Endothelial cell of umbilical vein (primary cell): ENCODE results near the gene TRAPPC8. TPM values are rescaled to one million over a fixed set of nuclear protein-coding genes. Genes with fewer than 3 reads are reported as not detected.

Source experiments
- BruUV-seq: library from RNA; stranded (reverse); fragments of 400-500 nt; replicated peaks from 2 replicates; lab custom pipeline; 2021; lab: Mats Ljungman, UMichigan
- CTCF ChIA-PET: fragments of 300-600, 350-600 bp; sonication (Branson Sonifier 250); formaldehyde crosslinking; loops from one replicate; lab custom pipeline; 2021; ENCODE audit warnings: antibody characterized with exemption, inconsistent platforms; lab: Charles Lee
- POLR2A ChIA-PET: fragments of 300-600, 350-600 bp; sonication (Branson Sonifier 250); formaldehyde crosslinking; loops from one replicate; lab custom pipeline; 2021; ENCODE audit warnings: antibody characterized with exemption, inconsistent platforms; lab: Charles Lee
- DNase-seq: peaks from one replicate; pipeline ENCODE4 v3.0.0-alpha.2; 2011; ENCODE audit warnings: low read depth, low spot score
- FAIRE-seq: peaks from 2 replicates; lab custom pipeline; 2011; peaks lifted over from hg19 to GRCh38; lab: Jason Lieb, UNC
- H2AFZ ChIP-seq: 2 replicates; pipeline ENCODE4 v1.6.0; 2012; ENCODE audit warnings: low read depth, low read length, control low read depth, inconsistent platforms
- H3K27ac ChIP-seq: 2 replicates; pipeline ENCODE4 v1.5.1; 2011; ENCODE audit warnings: low read depth, mild to moderate bottlenecking, control low read depth, low read length, moderate library complexity; ENCODE audit not compliant: insufficient read depth
- H3K27me3 ChIP-seq, 2 experiments: 2 replicates each; pipeline versions ENCODE4 v1.6.0 to v1.6.1; 2011; ENCODE audit warnings: low read length in 2 of 2, mixed read lengths in 1 of 2; ENCODE audit not compliant: control insufficient read depth in 2 of 2, insufficient read depth in 2 of 2
- H3K36me3 ChIP-seq, 2 experiments: 2 replicates in 1 of 2; 3 replicates in 1 of 2; pipeline ENCODE4 v1.5.1; 2011; ENCODE audit warnings: low read length in 2 of 2, mild to moderate bottlenecking in 1 of 2, moderate library complexity in 1 of 2; ENCODE audit not compliant: control insufficient read depth in 2 of 2, insufficient read depth in 2 of 2; ENCODE audit errors: extremely low read depth in 1 of 2
- H3K4me1 ChIP-seq: 3 replicates; pipeline ENCODE4 v1.5.1; 2011; ENCODE audit warnings: mild to moderate bottlenecking, low read length; ENCODE audit not compliant: control insufficient read depth, insufficient read depth; ENCODE audit errors: extremely low read depth
- H3K4me2 ChIP-seq: 2 replicates; pipeline ENCODE4 v1.6.1; 2011; ENCODE audit warnings: low read length, control low read depth, mixed read lengths; ENCODE audit not compliant: insufficient read depth
- H3K4me3 ChIP-seq, 3 experiments: fragments of 200-600 bp in 1 of 3; sonication (generic), shearing (Covaris generic) in 1 of 3; replicated peaks in 1 of 3; 2 replicates each; pipeline ENCODE4 v1.5.1; 2011 to 2016; ENCODE audit warnings: control low read depth in 3 of 3, low read length in 3 of 3, mild to moderate bottlenecking in 2 of 3, inconsistent platforms in 1 of 3, low read depth in 1 of 3, moderate library complexity in 1 of 3; ENCODE audit not compliant: insufficient read depth in 1 of 3
- H3K79me2 ChIP-seq: 2 replicates; pipeline ENCODE4 v1.6.0; 2012; ENCODE audit warnings: low read length, inconsistent platforms; ENCODE audit not compliant: control insufficient read depth, insufficient read depth
- H3K9ac ChIP-seq: replicated peaks from 2 replicates; pipeline ENCODE3; 2011; ENCODE audit warnings: low read length, control low read depth; ENCODE audit not compliant: insufficient read depth; ENCODE audit errors: extremely low read depth
- H3K9me1 ChIP-seq: replicated peaks from 3 replicates; pipeline ENCODE4 v1.6.0; 2011; ENCODE audit warnings: mild to moderate bottlenecking, low read length; ENCODE audit not compliant: control insufficient read depth, insufficient read depth; ENCODE audit errors: extremely low read depth
- H3K9me3 ChIP-seq: replicated peaks from 2 replicates; pipeline ENCODE4 v1.5.1; 2012; ENCODE audit warnings: low read length, inconsistent platforms; ENCODE audit not compliant: control insufficient read depth, insufficient read depth
- H4K20me1 ChIP-seq: replicated peaks from 2 replicates; pipeline ENCODE3; 2011; ENCODE audit warnings: mild to moderate bottlenecking, low read length; ENCODE audit not compliant: control insufficient read depth, insufficient read depth; ENCODE audit errors: extremely low read depth
- EZH2 ChIP-seq: IDR thresholded peaks from 2 replicates; pipeline ENCODE4 v1.6.1; 2012; ENCODE audit warnings: borderline replicate concordance, low read depth, mild to moderate bottlenecking, moderate library complexity, low read length, inconsistent platforms; ENCODE audit not compliant: severe bottlenecking
- FOS ChIP-seq: IDR thresholded peaks from 2 replicates; pipeline ENCODE4 v1.6.1; 2011; ENCODE audit warnings: mild to moderate bottlenecking, low read length, moderate library complexity, borderline replicate concordance; ENCODE audit not compliant: insufficient read depth
- GATA2 ChIP-seq: IDR thresholded peaks from 2 replicates; pipeline ENCODE4 v1.7.0; 2011; ENCODE audit warnings: low read depth, mild to moderate bottlenecking, moderate library complexity, mixed read lengths, low read length; ENCODE audit not compliant: insufficient read length, insufficient read depth
- JUN ChIP-seq: IDR thresholded peaks from 2 replicates; pipeline ENCODE4 v1.6.1; 2011; ENCODE audit warnings: borderline replicate concordance, low read depth; ENCODE audit not compliant: insufficient read length, insufficient read depth
- MYC ChIP-seq: IDR thresholded peaks from one replicate; pipeline ENCODE4 v1.6.1; 2011; ENCODE audit warnings: mild to moderate bottlenecking, low read depth, low read length
- POLR2A ChIP-seq: IDR thresholded peaks from 2 replicates; pipeline ENCODE4 v1.6.1; 2012; ENCODE audit warnings: low read depth, mild to moderate bottlenecking, control low read depth, low read length
- POLR2AphosphoS5 ChIP-seq: IDR thresholded peaks from 2 replicates; pipeline ENCODE4 v1.6.1; 2012; ENCODE audit warnings: low read depth, mild to moderate bottlenecking, control low read depth, low read length, moderate library complexity; ENCODE audit not compliant: insufficient read depth
- dilution Hi-C: fragments of 300-500 bp; cut with MboI; formaldehyde crosslinking; loops from one replicate; pipeline ENCODE4 v1.15.0; 2019; ENCODE audit warnings: low sequenced_read_pairs; ENCODE audit not compliant: extremely low pct_ligation_motif_present
- intact Hi-C: fragments of 100-400 bp; cut with micrococcal nuclease; formaldehyde crosslinking; loops from one replicate; pipeline ENCODE4 v1.10.0; 2022
- polyA plus RNA-seq, 4 experiments: library from polyadenylated mRNA; depleted of rRNA in 3 of 4; stranded (reverse) in 3 of 4; unstranded in 1 of 4; fragments of >200 nt; gene quantifications; 2 replicates each; pipeline versions ENCODE4 v1.2.1 to v1.2.3, GENCODE V29; 2011 to 2012; ENCODE audit warnings: missing spikeins in 1 of 4
- total RNA-seq: library from RNA; stranded (reverse); gene quantifications from 2 replicates; pipeline ENCODE4 v1.2.3, GENCODE V29; 2021
- TF ChIP-seq, protein P1 (sequence below), 2 donors: IDR thresholded peaks; 1 replicate in 1 of 2; 2 replicates in 1 of 2; pipeline ENCODE4 v1.5.1; 2011; ENCODE audit warnings: low read length in 2 of 2, mild to moderate bottlenecking in 2 of 2, moderate library complexity in 2 of 2, control low read depth in 1 of 2, inconsistent platforms in 1 of 2, low read depth in 1 of 2; ENCODE audit not compliant: insufficient read depth in 1 of 2; ENCODE audit errors: extremely low read depth in 1 of 2
- TF ChIP-seq, protein P2 (sequence below): IDR thresholded peaks from 2 replicates; pipeline ENCODE4 v1.6.1; 2011; ENCODE audit not compliant: insufficient read depth, insufficient read length

Gene TRAPPC8
- total and polyA plus RNA-seq, 2 donors (not counting 3 experiments of a cell fraction or from before 2014, with no cell fraction given) = 25.0 to 30.1 TPM

DNA sequence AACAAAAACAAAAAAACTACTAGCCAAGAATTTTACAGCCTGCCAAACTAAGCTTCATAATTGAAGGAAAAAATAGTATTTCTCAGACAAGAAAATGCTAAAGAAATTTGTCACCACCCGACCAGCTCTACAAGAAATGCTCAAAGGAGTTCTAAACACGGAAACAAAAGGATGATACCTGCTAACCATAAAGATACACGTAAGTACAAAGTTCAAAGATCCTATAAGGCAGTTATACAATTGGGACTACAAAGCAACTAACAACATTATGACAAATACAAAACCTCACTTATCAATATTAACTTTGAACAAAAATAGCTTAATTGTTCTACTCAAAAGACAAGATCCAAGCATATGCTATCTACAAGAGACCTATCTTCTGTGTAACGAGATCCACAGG lies 64.6 kb downstream of the TRAPPC8 start:
- dilution Hi-C loops (no loop called here), intact Hi-C loops (no loop called here)
- H3K27me3 ChIP-seq = no peaks in the 10 kb centered on the region
- peaks cover 5% of the 10 kb centered on the region for H3K4me1 ChIP-seq
- no peaks in the 10 kb centered on the region for H3K9me1 ChIP-seq
- ChIA-PET CTCF (interaction anchor here (0.8 to 1.3 kb wide), 2 partner anchors 99 to 194 kb away, joined by 3 read pairs; no protein-coding TSS in a partner anchor), POLR2A (no interaction called here)
- H3K79me2 ChIP-seq = peaks cover 7% of the 10 kb centered on the region
- DNase-seq = no peak
- H3K36me3 ChIP-seq = peaks cover under 1 to 4% of the 10 kb centered on the region in 2 experiments
- TF ChIP-seq MYC (no peak), GATA2 (no peak), POLR2A (no peak), JUN (no peak), POLR2AphosphoS5 (no peak), FOS (no peak), EZH2 (no peak)
- TF ChIP-seq, protein P1, sequence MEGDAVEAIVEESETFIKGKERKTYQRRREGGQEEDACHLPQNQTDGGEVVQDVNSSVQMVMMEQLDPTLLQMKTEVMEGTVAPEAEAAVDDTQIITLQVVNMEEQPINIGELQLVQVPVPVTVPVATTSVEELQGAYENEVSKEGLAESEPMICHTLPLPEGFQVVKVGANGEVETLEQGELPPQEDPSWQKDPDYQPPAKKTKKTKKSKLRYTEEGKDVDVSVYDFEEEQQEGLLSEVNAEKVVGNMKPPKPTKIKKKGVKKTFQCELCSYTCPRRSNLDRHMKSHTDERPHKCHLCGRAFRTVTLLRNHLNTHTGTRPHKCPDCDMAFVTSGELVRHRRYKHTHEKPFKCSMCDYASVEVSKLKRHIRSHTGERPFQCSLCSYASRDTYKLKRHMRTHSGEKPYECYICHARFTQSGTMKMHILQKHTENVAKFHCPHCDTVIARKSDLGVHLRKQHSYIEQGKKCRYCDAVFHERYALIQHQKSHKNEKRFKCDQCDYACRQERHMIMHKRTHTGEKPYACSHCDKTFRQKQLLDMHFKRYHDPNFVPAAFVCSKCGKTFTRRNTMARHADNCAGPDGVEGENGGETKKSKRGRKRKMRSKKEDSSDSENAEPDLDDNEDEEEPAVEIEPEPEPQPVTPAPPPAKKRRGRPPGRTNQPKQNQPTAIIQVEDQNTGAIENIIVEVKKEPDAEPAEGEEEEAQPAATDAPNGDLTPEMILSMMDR (IDR thresholded peaks at IDR 0.05; ENCODE audit: extremely low read depth in 1 of 2, insufficient read depth in 1 of 2, low read depth in 1 of 2, low read length in 2 of 2) = no peak
- TF ChIP-seq, protein P2, sequence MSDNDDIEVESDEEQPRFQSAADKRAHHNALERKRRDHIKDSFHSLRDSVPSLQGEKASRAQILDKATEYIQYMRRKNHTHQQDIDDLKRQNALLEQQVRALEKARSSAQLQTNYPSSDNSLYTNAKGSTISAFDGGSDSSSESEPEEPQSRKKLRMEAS = no peak
- FAIRE-seq = no peak
- H3K9ac ChIP-seq = no peak overlapping the region
- no TSS peak for BruUV-seq
- no peak overlapping the region for H3K4me3 ChIP-seq
- H3K9me3 ChIP-seq = no peaks in the 10 kb centered on the region
- no peak overlapping the region for H2AFZ ChIP-seq
- no peak overlapping the region for H3K27ac ChIP-seq
- H4K20me1 ChIP-seq = no peaks in the 10 kb centered on the region
- no peak overlapping the region for H3K4me2 ChIP-seq
